OCI-LY1 (cell line): ENCODE results near the gene ZNF747.
"Not testable (repeated sequence)": the region's sequence is repeated elsewhere in the genome, so short reads cannot be mapped to it uniquely, and the experiment has no call there.

Experiments used
- H2AFZ ChIP-seq: fragments of 200-600 bp; sonication (generic), shearing (Covaris generic); 2 replicates; pipeline ENCODE4 v1.6.0; 2014; ENCODE audit warnings: antibody characterized with exemption, mild to moderate bottlenecking, low read length
- H3F3A ChIP-seq: fragments of 200-600 bp; sonication (generic), shearing (Covaris generic); 2 replicates; pipeline ENCODE4 v1.6.0; 2014; ENCODE audit warnings: mild to moderate bottlenecking, antibody characterized with exemption, low read length, moderate library complexity; ENCODE audit not compliant: insufficient read depth
- H3K27ac ChIP-seq: fragments of 200-600 bp; sonication (generic); 2 replicates; pipeline ENCODE4 v1.5.1; 2014; ENCODE audit warnings: low read length, mixed run types, mild to moderate bottlenecking, low read depth; ENCODE audit not compliant: poor library complexity, severe bottlenecking
- H3K27me3 ChIP-seq: fragments of 200-600 bp; sonication (generic); 2 replicates; pipeline ENCODE4 v1.6.0; 2014; ENCODE audit warnings: antibody characterized with exemption, mild to moderate bottlenecking, low read length, moderate library complexity; ENCODE audit not compliant: insufficient read depth
- H3K36me3 ChIP-seq: fragments of 200-600 bp; sonication (generic); 2 replicates; pipeline ENCODE4 v1.6.1; 2014; ENCODE audit warnings: mild to moderate bottlenecking, antibody characterized with exemption, low read length, moderate library complexity, mixed read lengths; ENCODE audit not compliant: insufficient read depth
- H3K4me1 ChIP-seq: fragments of 200-600 bp; sonication (generic); 2 replicates; pipeline ENCODE4 v1.5.1; 2014; ENCODE audit warnings: mild to moderate bottlenecking, low read length, moderate library complexity; ENCODE audit not compliant: insufficient read depth, severe bottlenecking
- H3K4me2 ChIP-seq: fragments of 200-600 bp; sonication (generic), shearing (Covaris generic); 2 replicates; pipeline ENCODE4 v1.6.1; 2014; ENCODE audit warnings: low read length
- H3K4me3 ChIP-seq: fragments of 200-600 bp; sonication (generic); 2 replicates; pipeline ENCODE4 v1.5.1; 2014; ENCODE audit warnings: low read length, low read depth, mild to moderate bottlenecking, mixed read lengths; ENCODE audit not compliant: poor library complexity, severe bottlenecking
- H3K79me2 ChIP-seq: fragments of 200-600 bp; shearing (Covaris generic); 2 replicates; pipeline ENCODE4 v1.6.1; 2016; ENCODE audit warnings: mixed run types, low read length, mixed read lengths; ENCODE audit not compliant: insufficient read depth
- H3K9ac ChIP-seq: fragments of 200-600 bp; sonication (generic), shearing (Covaris generic); 2 replicates; pipeline ENCODE4 v1.6.1; 2014; ENCODE audit warnings: mild to moderate bottlenecking, low read length, mixed read lengths
- H3K9me2 ChIP-seq: fragments of 200-600 bp; sonication (generic), shearing (Covaris generic); 2 replicates; pipeline ENCODE4 v1.6.1; 2014; ENCODE audit warnings: low read depth, mild to moderate bottlenecking, low read length, mixed read lengths
- H3K9me3 ChIP-seq: fragments of 200-600 bp; shearing (Covaris generic); 2 replicates; pipeline ENCODE4 v1.6.1; 2014; ENCODE audit warnings: low read length, mixed read lengths
- H4K20me1 ChIP-seq: fragments of 200-600 bp; sonication (generic), shearing (Covaris generic); 2 replicates; pipeline ENCODE4 v1.6.0; 2016; ENCODE audit warnings: mild to moderate bottlenecking, low read length; ENCODE audit not compliant: insufficient read depth
- EZH2 ChIP-seq: fragments of 200-600 bp; sonication (generic), shearing (Covaris generic); IDR thresholded peaks from 2 replicates; pipeline ENCODE4 v1.8.0; 2017; ENCODE audit warnings: borderline replicate concordance, mixed run types, mild to moderate bottlenecking, antibody characterized with exemption, low read length, moderate library complexity, mixed read lengths
- TF ChIP-seq, protein P1 (sequence below): fragments of 200-600 bp; sonication (generic), shearing (Covaris generic); IDR thresholded peaks from 2 replicates; pipeline ENCODE4 v1.5.1; 2017; ENCODE audit warnings: mild to moderate bottlenecking, antibody characterized with exemption, low read length, moderate library complexity, mixed read lengths

The ZNF747 gene

DNA sequence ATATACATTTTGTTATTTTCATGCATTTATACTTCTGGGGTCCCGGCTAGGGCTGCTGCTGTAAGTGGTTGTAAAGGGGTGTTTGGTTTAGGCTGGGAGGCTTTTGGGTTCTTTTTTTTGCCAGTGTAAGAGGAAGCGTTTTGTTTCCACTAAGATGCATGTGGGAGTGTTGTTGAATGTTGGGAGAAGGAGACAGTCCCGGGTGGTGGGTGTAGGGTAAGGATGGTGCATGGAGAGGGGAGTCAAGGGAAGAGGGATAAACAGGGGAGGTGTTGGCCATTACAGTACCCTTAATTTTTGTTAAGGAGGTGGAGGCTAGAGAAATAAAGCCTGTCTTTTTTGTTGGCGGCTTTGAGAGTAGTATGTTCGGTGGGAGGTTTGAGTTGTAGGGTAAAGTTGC, 8.4 kb upstream of the ZNF747 start:
- Histone ChIP-seq H3K36me3 (no peaks in the 10 kb centered on the region; the same call in 1 of the 2 replicates), H3K4me2 (no peak overlapping the region), H3K4me3 (no peak overlapping the region), H3F3A (no peaks in the 10 kb centered on the region), H3K27me3 (no peaks in the 10 kb centered on the region), H3K9ac (no peak overlapping the region), H2AFZ (no peak overlapping the region), H3K27ac (no peak overlapping the region), H3K9me3 (no peaks in the 10 kb centered on the region), H3K79me2 (no peaks in the 10 kb centered on the region), H3K4me1 (peaks cover 3% of the 10 kb centered on the region), H4K20me1 (no peaks in the 10 kb centered on the region), H3K9me2 (no peaks in the 10 kb centered on the region)
- TF ChIP-seq, protein P1, sequence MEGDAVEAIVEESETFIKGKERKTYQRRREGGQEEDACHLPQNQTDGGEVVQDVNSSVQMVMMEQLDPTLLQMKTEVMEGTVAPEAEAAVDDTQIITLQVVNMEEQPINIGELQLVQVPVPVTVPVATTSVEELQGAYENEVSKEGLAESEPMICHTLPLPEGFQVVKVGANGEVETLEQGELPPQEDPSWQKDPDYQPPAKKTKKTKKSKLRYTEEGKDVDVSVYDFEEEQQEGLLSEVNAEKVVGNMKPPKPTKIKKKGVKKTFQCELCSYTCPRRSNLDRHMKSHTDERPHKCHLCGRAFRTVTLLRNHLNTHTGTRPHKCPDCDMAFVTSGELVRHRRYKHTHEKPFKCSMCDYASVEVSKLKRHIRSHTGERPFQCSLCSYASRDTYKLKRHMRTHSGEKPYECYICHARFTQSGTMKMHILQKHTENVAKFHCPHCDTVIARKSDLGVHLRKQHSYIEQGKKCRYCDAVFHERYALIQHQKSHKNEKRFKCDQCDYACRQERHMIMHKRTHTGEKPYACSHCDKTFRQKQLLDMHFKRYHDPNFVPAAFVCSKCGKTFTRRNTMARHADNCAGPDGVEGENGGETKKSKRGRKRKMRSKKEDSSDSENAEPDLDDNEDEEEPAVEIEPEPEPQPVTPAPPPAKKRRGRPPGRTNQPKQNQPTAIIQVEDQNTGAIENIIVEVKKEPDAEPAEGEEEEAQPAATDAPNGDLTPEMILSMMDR: no peak

- H3K9me2 ChIP-seq: no peaks in the 10 kb centered on the region
- peaks cover 3% of the 10 kb centered on the region for H3K4me1 ChIP-seq
- no peak overlapping the region for H3K4me2 ChIP-seq
- no peak for TF ChIP-seq EZH2
- TF ChIP-seq, protein P1: no peak
- H3K27ac ChIP-seq: no peak overlapping the region
- H2AFZ ChIP-seq: no peak overlapping the region
- H3K36me3 ChIP-seq: no peaks in the 10 kb centered on the region; the same call in 1 of the 2 replicates
- no peaks in the 10 kb centered on the region for H3K9me3 ChIP-seq
- H4K20me1 ChIP-seq: no peaks in the 10 kb centered on the region
- no peaks in the 10 kb centered on the region for H3K27me3 ChIP-seq
- no peaks in the 10 kb centered on the region for H3F3A ChIP-seq
- H3K79me2 ChIP-seq: no peaks in the 10 kb centered on the region
- H3K4me3 ChIP-seq: no peak overlapping the region
- H3K9ac ChIP-seq: no peak overlapping the region
Observed at GRCh38 chr16:30541502-30542329, 7.1 kb upstream of the ZNF747 start.

- not testable (repeated sequence) for H3K4me1 ChIP-seq, H3K9me3 ChIP-seq, H3K9ac ChIP-seq, H3K9me2 ChIP-seq, H4K20me1 ChIP-seq, H3K4me2 ChIP-seq, H3F3A ChIP-seq, H3K4me3 ChIP-seq, H3K36me3 ChIP-seq, H3K79me2 ChIP-seq, H3K27ac ChIP-seq, H3K27me3 ChIP-seq, H2AFZ ChIP-seq
Observed at GRCh38 chr16:30540916-30541464, 6.3 kb upstream of the ZNF747 start.

GRCh38 chr16:30539986-30540526, 5.4 kb upstream of the ZNF747 start:
- H3K9me3 ChIP-seq, H3K27ac ChIP-seq, H3K4me3 ChIP-seq, H3K27me3 ChIP-seq, H3K79me2 ChIP-seq, H4K20me1 ChIP-seq, H3K9ac ChIP-seq, H3K4me2 ChIP-seq, H3K9me2 ChIP-seq, H3F3A ChIP-seq, H2AFZ ChIP-seq, H3K36me3 ChIP-seq: not testable (repeated sequence)
- H3K4me1 ChIP-seq: peaks cover 17% of the 10 kb centered on the region
